HCT116 (cell line): ENCODE measurements around the gene APOL4. TPM values are rescaled to one million over a fixed set of nuclear protein-coding genes. Genes with fewer than 3 reads are reported as not detected.

ENCODE experiments used
- ATAC-seq: fragments of 200-7000 bp; cut with Tn5 transposase; 2 replicates; pipeline ENCODE4 v1.9.1; 2020; ENCODE audit warnings: mild to moderate bottlenecking, moderate library complexity
- BruUV-seq: library from RNA; stranded (reverse); fragments of 400-500 nt; replicated peaks from 2 replicates; lab custom pipeline; 2021; lab: Mats Ljungman, UMichigan
- CTCF ChIA-PET: fragments of 300-600 bp; sonication (Branson Sonifier 250); formaldehyde crosslinking; loops from one replicate; lab custom pipeline; 2021; ENCODE audit warnings: antibody characterized with exemption; lab: Charles Lee
- POLR2A ChIA-PET: fragments of 300-600, 350-600 bp; sonication (Branson Sonifier 250); formaldehyde crosslinking; loops from one replicate; lab custom pipeline; 2021; ENCODE audit warnings: antibody characterized with exemption; lab: Charles Lee
- RAD21 ChIA-PET, 2 experiments: fragments of 300-600 bp; sonication (Branson Sonifier 250); formaldehyde crosslinking; loops; one replicate each; lab custom pipeline; 2023; ENCODE audit warnings: low total read pairs in 2 of 2; ENCODE audit not compliant: uncharacterized antibody in 2 of 2, unreplicated experiment in 2 of 2, low non-redundant PET in 1 of 2; lab: Charles Lee
- DNase-seq: peaks from one replicate; pipeline ENCODE4 v3.0.0-alpha.2; 2010; ENCODE audit warnings: low read depth, low spot score
- H2AFZ ChIP-seq: fragments of 200-600 bp; shearing (Covaris generic), sonication (generic); 2 replicates; pipeline ENCODE4 v1.6.1; 2017; ENCODE audit warnings: low read depth, mixed run types, mixed read lengths, antibody characterized with exemption, low read length; ENCODE audit not compliant: poor library complexity, severe bottlenecking
- H3K27ac ChIP-seq: 2 replicates; pipeline ENCODE4 v1.5.1; 2012; ENCODE audit warnings: low read depth, low read length
- H3K27me3 ChIP-seq: fragments of 200-600 bp; sonication (generic); 2 replicates; pipeline ENCODE4 v1.6.1; 2016; ENCODE audit warnings: mixed run types, low read length, mixed read lengths; ENCODE audit not compliant: insufficient read depth
- H3K36me3 ChIP-seq, 2 experiments: fragments of 200-500 bp in 1 of 2; fragments of 200-600 bp in 1 of 2; sonication (Bioruptor generic) in 1 of 2; sonication (generic) in 1 of 2; 2 replicates each; pipeline versions ENCODE4 v1.5.1 to v1.6.1; 2014 to 2016; ENCODE audit warnings: low read length in 2 of 2, inconsistent platforms in 1 of 2, mixed read lengths in 1 of 2, mixed run types in 1 of 2; ENCODE audit not compliant: insufficient read depth in 2 of 2, control insufficient read depth in 1 of 2
- H3K4me1 ChIP-seq, 2 experiments: fragments of 200-600 bp in 1 of 2; sonication (generic) in 1 of 2; 2 replicates each; pipeline versions ENCODE4 v1.5.1 to v1.6.1; 2012 to 2017; ENCODE audit warnings: low read length in 2 of 2, inconsistent platforms in 1 of 2, mild to moderate bottlenecking in 1 of 2, mixed read lengths in 1 of 2, mixed run types in 1 of 2, moderate library complexity in 1 of 2; ENCODE audit not compliant: insufficient read depth in 2 of 2, control insufficient read depth in 1 of 2
- H3K4me2 ChIP-seq: fragments of 200-600 bp; sonication (generic); 2 replicates; pipeline ENCODE4 v1.6.1; 2017; ENCODE audit warnings: mixed run types, low read length, mixed read lengths
- H3K4me3 ChIP-seq, 2 experiments: fragments of 200-600 bp in 1 of 2; sonication (generic) in 1 of 2; replicated peaks in 1 of 2; 2 replicates each; pipeline ENCODE4 v1.5.1; 2011 to 2016; ENCODE audit warnings: low read length in 2 of 2, control low read depth in 1 of 2, low read depth in 1 of 2, mild to moderate bottlenecking in 1 of 2, mixed read lengths in 1 of 2, mixed run types in 1 of 2
- H3K79me2 ChIP-seq: fragments of 200-600 bp; sonication (generic); 2 replicates; pipeline ENCODE4 v1.6.1; 2017; ENCODE audit warnings: mild to moderate bottlenecking, mixed run types, low read length, moderate library complexity, mixed read lengths; ENCODE audit not compliant: insufficient read depth
- H3K9ac ChIP-seq: fragments of 200-600 bp; sonication (generic); 2 replicates; pipeline ENCODE4 v1.6.1; 2016; ENCODE audit warnings: low read length, mixed read lengths
- H3K9me2 ChIP-seq: fragments of 200-600 bp; sonication (generic), shearing (Covaris generic); 2 replicates; pipeline ENCODE4 v1.6.1; 2017; ENCODE audit warnings: mixed run types, mild to moderate bottlenecking, moderate library complexity; ENCODE audit not compliant: insufficient read depth
- H3K9me3 ChIP-seq, 2 experiments: fragments of 200-500 bp in 1 of 2; fragments of 200-600 bp in 1 of 2; sonication (Bioruptor generic) in 1 of 2; sonication (generic) in 1 of 2; 2 replicates each; pipeline ENCODE4 v1.6.1; 2014 to 2017; ENCODE audit warnings: low read length in 2 of 2, mixed read lengths in 2 of 2, inconsistent platforms in 1 of 2, low read depth in 1 of 2, mild to moderate bottlenecking in 1 of 2, mixed run types in 1 of 2, moderate library complexity in 1 of 2; ENCODE audit not compliant: control insufficient read depth in 1 of 2, insufficient read depth in 1 of 2
- H4K20me1 ChIP-seq: fragments of 200-600 bp; sonication (generic), shearing (Covaris generic); 2 replicates; pipeline ENCODE4 v1.6.1; 2017; ENCODE audit warnings: mixed run types, mild to moderate bottlenecking, moderate library complexity; ENCODE audit not compliant: insufficient read depth
- ATF3 ChIP-seq: IDR thresholded peaks from 2 replicates; pipeline ENCODE4 v1.6.1; 2012
- CEBPB ChIP-seq: IDR thresholded peaks from 2 replicates; pipeline ENCODE4 v1.6.1; 2012; ENCODE audit warnings: low read depth
- CTCF ChIP-seq, 3 experiments: fragments of 200-600 bp in 1 of 3; sonication (generic) in 1 of 3; IDR thresholded peaks in 2 of 3; conservative IDR thresholded peaks in 1 of 3; 2 replicates each; pipeline ENCODE4 v1.5.1; 2012 to 2017; ENCODE audit warnings: low read depth in 2 of 3, low read length in 2 of 3, antibody characterized with exemption in 1 of 3, borderline replicate concordance in 1 of 3, control low read depth in 1 of 3, mild to moderate bottlenecking in 1 of 3, mixed read lengths in 1 of 3, mixed run types in 1 of 3, moderate library complexity in 1 of 3; ENCODE audit not compliant: insufficient read depth in 1 of 3
- EGR1 ChIP-seq: IDR thresholded peaks from 2 replicates; pipeline ENCODE4 v1.6.1; 2012; ENCODE audit warnings: low read depth
- EZH2 ChIP-seq: fragments of 200-600 bp; sonication (generic); IDR thresholded peaks from 2 replicates; pipeline ENCODE4 v1.6.1; 2017; ENCODE audit warnings: antibody characterized with exemption, mixed run types
- EZH2phosphoT487 ChIP-seq: fragments of 200-600 bp; IDR thresholded peaks from 2 replicates; pipeline ENCODE4 v1.6.1; 2018; ENCODE audit warnings: antibody characterized with exemption, borderline replicate concordance
- JUND ChIP-seq: IDR thresholded peaks from 2 replicates; pipeline ENCODE4 v1.6.1; 2012
- MAX ChIP-seq: IDR thresholded peaks from 2 replicates; pipeline ENCODE4 v1.6.1; 2012
- POLR2A ChIP-seq: IDR thresholded peaks from 2 replicates; pipeline ENCODE4 v1.7.0; 2011; ENCODE audit warnings: borderline replicate concordance; ENCODE audit not compliant: insufficient read depth, insufficient read length; ENCODE audit errors: extremely low read depth
- POLR2AphosphoS5 ChIP-seq: IDR thresholded peaks from 2 replicates; pipeline ENCODE4 v1.6.1; 2011; ENCODE audit warnings: mild to moderate bottlenecking, low read depth, low read length, moderate library complexity
- RAD21 ChIP-seq: IDR thresholded peaks from 2 replicates; pipeline ENCODE4 v1.6.1; 2012; ENCODE audit warnings: low read depth, mild to moderate bottlenecking
- SP1 ChIP-seq: IDR thresholded peaks from 2 replicates; pipeline ENCODE4 v1.6.1; 2012; ENCODE audit warnings: low read depth
- SRF ChIP-seq: IDR thresholded peaks from 2 replicates; pipeline ENCODE4 v1.6.1; 2012; ENCODE audit warnings: low read depth
- YY1 ChIP-seq: IDR thresholded peaks from 2 replicates; pipeline ENCODE4 v1.6.1; 2011; ENCODE audit warnings: low read length, low read depth, moderate library complexity, mild to moderate bottlenecking; ENCODE audit not compliant: insufficient replicate concordance; ENCODE audit errors: extremely low read depth
- ZFX ChIP-seq: fragments of 450-650 bp; IDR thresholded peaks from 2 replicates; pipeline ENCODE4 v1.6.1; 2017
- ZNF274 ChIP-seq: fragments of 200-500 bp; sonication (Bioruptor generic); IDR thresholded peaks from 2 replicates; pipeline ENCODE4 v1.6.1; 2014; ENCODE audit warnings: mild to moderate bottlenecking, low read depth, low read length, inconsistent platforms
- intact Hi-C: fragments of 100-400 bp; cut with micrococcal nuclease; formaldehyde crosslinking; loops from 2 replicates; pipeline ENCODE4 v1.10.0; 2022
- total RNA-seq: library from RNA; stranded (reverse); gene quantifications from one replicate; pipeline ENCODE4 v1.2.1, GENCODE V29; 2021; ENCODE audit not compliant: unreplicated experiment
- TF ChIP-seq, protein P1 (sequence below): IDR thresholded peaks from 2 replicates; pipeline ENCODE4 v1.6.1; 2011; ENCODE audit warnings: mild to moderate bottlenecking, low read length, moderate library complexity; ENCODE audit not compliant: insufficient replicate concordance; ENCODE audit errors: extremely low read depth

APOL4 gene
- total RNA-seq, 1 experiment from 2014 or later, result not detected

DNA sequence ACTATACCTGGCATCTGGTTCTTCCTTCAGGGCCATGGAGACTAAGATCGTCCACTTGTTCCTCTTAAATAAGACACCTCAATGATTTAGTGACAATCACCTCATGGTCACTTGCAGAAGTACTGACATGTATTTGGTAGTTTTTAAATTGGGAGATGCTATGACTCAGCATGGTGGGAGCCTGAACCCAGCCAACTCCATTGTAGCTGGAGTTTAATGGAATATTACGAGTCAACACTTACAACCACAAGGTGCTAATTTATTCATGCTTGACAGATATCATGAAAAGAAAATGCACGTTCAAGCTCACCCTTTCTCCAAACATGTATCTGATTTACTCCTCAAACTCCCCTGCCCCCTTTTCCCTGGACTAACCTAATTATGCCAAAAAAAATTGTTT, 24.4 kb downstream of the APOL4 start:
- Histone ChIP-seq H3K36me3 (no peaks in the 10 kb centered on the region), H4K20me1 (no peaks in the 10 kb centered on the region), H3K4me2 (no peak overlapping the region), H2AFZ (no peak overlapping the region), H3K9me2 (0 out of 2 replicates have a peak, but pooled peaks cover 3% of the 10 kb centered on the region), H3K27ac (no peak overlapping the region), H3K4me3 (no peak overlapping the region), H3K27me3 (no peaks in the 10 kb centered on the region; the same call in 1 of the 2 replicates), H3K9ac (no peak overlapping the region), H3K9me3 (no peaks in the 10 kb centered on the region), H3K79me2 (no peaks in the 10 kb centered on the region), H3K4me1 (no peaks in the 10 kb centered on the region)
- ChIA-PET POLR2A (no interaction called here), RAD21 (no interaction called here), CTCF (interaction anchor here (1.2 to 1.7 kb wide), 2 partner anchors 18 to 32 kb away, joined by 4 to 8 read pairs; no protein-coding TSS in a partner anchor)
- no TSS peak for BruUV-seq
- ATAC-seq (no peak), DNase-seq (no peak)
- intact Hi-C loops, result no loop called here
- TF ChIP-seq POLR2AphosphoS5, result no peak
- no peak for TF ChIP-seq EZH2
- TF ChIP-seq CTCF (IDR thresholded peaks at IDR 0.05 in 2 of 3, conservative IDR thresholded peaks at IDR 0.05 in 1 of 3; ENCODE audit: borderline replicate concordance in 1 of 3, insufficient read depth in 1 of 3, low read depth in 2 of 3, low read length in 2 of 3), result no peak
- TF ChIP-seq, protein P1, sequence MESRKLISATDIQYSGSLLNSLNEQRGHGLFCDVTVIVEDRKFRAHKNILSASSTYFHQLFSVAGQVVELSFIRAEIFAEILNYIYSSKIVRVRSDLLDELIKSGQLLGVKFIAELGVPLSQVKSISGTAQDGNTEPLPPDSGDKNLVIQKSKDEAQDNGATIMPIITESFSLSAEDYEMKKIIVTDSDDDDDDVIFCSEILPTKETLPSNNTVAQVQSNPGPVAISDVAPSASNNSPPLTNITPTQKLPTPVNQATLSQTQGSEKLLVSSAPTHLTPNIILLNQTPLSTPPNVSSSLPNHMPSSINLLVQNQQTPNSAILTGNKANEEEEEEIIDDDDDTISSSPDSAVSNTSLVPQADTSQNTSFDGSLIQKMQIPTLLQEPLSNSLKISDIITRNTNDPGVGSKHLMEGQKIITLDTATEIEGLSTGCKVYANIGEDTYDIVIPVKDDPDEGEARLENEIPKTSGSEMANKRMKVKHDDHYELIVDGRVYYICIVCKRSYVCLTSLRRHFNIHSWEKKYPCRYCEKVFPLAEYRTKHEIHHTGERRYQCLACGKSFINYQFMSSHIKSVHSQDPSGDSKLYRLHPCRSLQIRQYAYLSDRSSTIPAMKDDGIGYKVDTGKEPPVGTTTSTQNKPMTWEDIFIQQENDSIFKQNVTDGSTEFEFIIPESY, result no peak
- TF ChIP-seq POLR2A, result no peak
- TF ChIP-seq EZH2phosphoT487, result no peak
- no peak for TF ChIP-seq ZFX
- TF ChIP-seq EGR1, result no peak
- TF ChIP-seq MAX, result no peak
- no peak for TF ChIP-seq SP1
- no peak for TF ChIP-seq ZNF274
- no peak for TF ChIP-seq RAD21
- no peak for TF ChIP-seq YY1
- TF ChIP-seq JUND, result no peak
- no peak for TF ChIP-seq ATF3
- no peak for TF ChIP-seq CEBPB
- TF ChIP-seq SRF, result no peak
